ENCODE results near the gene NCS1.

DNA sequence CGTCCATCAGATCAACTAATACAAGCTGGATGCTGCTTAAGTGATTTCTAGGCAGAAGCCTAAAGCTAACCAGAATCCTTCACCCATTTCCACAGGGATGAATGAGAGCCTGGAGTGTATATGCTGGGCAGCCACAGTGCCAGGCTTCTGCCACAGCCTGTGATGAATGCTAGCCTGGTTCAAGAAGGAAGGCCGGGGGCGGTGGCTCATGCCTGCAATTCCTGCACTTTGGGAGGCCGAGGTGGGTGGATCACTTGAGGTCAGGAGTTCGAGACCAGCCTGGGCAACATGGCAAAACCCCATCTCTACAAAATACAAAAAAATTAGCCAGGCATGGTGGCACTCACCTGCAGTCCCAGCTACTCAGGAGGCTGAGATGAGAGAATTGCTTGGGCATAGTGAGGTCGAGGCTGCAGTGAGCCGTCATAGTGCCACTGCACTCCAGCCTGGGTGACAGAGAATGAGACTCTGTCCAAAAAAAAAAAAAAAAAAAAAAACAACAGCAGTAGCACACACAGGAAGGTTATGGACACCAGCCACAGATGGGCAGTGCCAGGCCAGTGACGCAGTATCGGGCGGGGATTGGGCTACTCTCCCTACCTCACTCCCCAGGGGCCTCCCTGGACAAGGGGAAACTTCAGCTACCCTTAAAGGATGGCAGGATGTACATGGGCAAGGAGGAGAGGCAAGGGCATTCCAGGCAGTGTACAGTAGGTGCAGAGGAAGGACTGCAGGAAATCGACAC lies 70.2 kb downstream of the NCS1 start:
- TF ChIP-seq, protein P1, sequence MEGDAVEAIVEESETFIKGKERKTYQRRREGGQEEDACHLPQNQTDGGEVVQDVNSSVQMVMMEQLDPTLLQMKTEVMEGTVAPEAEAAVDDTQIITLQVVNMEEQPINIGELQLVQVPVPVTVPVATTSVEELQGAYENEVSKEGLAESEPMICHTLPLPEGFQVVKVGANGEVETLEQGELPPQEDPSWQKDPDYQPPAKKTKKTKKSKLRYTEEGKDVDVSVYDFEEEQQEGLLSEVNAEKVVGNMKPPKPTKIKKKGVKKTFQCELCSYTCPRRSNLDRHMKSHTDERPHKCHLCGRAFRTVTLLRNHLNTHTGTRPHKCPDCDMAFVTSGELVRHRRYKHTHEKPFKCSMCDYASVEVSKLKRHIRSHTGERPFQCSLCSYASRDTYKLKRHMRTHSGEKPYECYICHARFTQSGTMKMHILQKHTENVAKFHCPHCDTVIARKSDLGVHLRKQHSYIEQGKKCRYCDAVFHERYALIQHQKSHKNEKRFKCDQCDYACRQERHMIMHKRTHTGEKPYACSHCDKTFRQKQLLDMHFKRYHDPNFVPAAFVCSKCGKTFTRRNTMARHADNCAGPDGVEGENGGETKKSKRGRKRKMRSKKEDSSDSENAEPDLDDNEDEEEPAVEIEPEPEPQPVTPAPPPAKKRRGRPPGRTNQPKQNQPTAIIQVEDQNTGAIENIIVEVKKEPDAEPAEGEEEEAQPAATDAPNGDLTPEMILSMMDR (IDR thresholded peaks at IDR 0.05; ENCODE audit: low read depth, low read length) = no peak
- no peak for TF ChIP-seq EZH2phosphoT487 (IDR thresholded peaks at IDR 0.05; ENCODE audit: low read depth)
